ENCODE data around the gene DMAC1. TPM values are rescaled to one million over a fixed set of nuclear protein-coding genes. Genes with fewer than 3 reads are reported as not detected.

The DMAC1 gene
- total RNA-seq, 1 donor from 2014 or later = 73.8 TPM

- TF ChIP-seq, protein P1, sequence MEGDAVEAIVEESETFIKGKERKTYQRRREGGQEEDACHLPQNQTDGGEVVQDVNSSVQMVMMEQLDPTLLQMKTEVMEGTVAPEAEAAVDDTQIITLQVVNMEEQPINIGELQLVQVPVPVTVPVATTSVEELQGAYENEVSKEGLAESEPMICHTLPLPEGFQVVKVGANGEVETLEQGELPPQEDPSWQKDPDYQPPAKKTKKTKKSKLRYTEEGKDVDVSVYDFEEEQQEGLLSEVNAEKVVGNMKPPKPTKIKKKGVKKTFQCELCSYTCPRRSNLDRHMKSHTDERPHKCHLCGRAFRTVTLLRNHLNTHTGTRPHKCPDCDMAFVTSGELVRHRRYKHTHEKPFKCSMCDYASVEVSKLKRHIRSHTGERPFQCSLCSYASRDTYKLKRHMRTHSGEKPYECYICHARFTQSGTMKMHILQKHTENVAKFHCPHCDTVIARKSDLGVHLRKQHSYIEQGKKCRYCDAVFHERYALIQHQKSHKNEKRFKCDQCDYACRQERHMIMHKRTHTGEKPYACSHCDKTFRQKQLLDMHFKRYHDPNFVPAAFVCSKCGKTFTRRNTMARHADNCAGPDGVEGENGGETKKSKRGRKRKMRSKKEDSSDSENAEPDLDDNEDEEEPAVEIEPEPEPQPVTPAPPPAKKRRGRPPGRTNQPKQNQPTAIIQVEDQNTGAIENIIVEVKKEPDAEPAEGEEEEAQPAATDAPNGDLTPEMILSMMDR (IDR thresholded peaks at IDR 0.05; ENCODE audit: unreplicated experiment) = no peak
- no peaks in the 10 kb centered on the region for H3K36me3 Mint-ChIP-seq (ENCODE audit: insufficient read depth)
- H3K27me3 Mint-ChIP-seq = peaks cover 10% of the 10 kb centered on the region
- peaks cover 1% of the 10 kb centered on the region for H3K4me1 Mint-ChIP-seq (ENCODE audit: low read depth)
- H3K4me3 Mint-ChIP-seq (ENCODE audit: low read depth) = no peak overlapping the region
- H3K9me3 Mint-ChIP-seq (ENCODE audit: low read depth) = no peaks in the 10 kb centered on the region
- DNase-seq (ENCODE audit: low spot score, unreplicated experiment) = no peak
- H3K27ac Mint-ChIP-seq = no peak overlapping the region
These were observed 19.2 kb downstream of the DMAC1 start for GRCh38 chr9:7780261-7780988.

GRCh38 chr9:7778851-7779600 is 20.6 kb downstream of the DMAC1 start:
- TF ChIP-seq, protein P1 (IDR thresholded peaks at IDR 0.05; ENCODE audit: unreplicated experiment) = no peak
- Mint-ChIP-seq H3K36me3 (ENCODE audit: insufficient read depth) (no peaks in the 10 kb centered on the region), H3K27me3 (peaks cover 10% of the 10 kb centered on the region), H3K27ac (no peak overlapping the region), H3K9me3 (ENCODE audit: low read depth) (no peaks in the 10 kb centered on the region), H3K4me3 (ENCODE audit: low read depth) (no peak overlapping the region), H3K4me1 (ENCODE audit: low read depth) (peaks cover 1% of the 10 kb centered on the region)
- no peak for DNase-seq (ENCODE audit: low spot score, unreplicated experiment)

- TF ChIP-seq, protein P1 (IDR thresholded peaks at IDR 0.05; ENCODE audit: unreplicated experiment) = no peak
- DNase-seq (ENCODE audit: low spot score, unreplicated experiment) = no peak
- H3K27ac Mint-ChIP-seq = no peak overlapping the region
- no peak overlapping the region for H3K4me3 Mint-ChIP-seq (ENCODE audit: low read depth)
- H3K36me3 Mint-ChIP-seq (ENCODE audit: insufficient read depth) = no peaks in the 10 kb centered on the region
- no peaks in the 10 kb centered on the region for H3K9me3 Mint-ChIP-seq (ENCODE audit: low read depth)
- H3K4me1 Mint-ChIP-seq (ENCODE audit: low read depth) = peaks cover 1% of the 10 kb centered on the region
- peaks cover 10% of the 10 kb centered on the region for H3K27me3 Mint-ChIP-seq
These were observed 21.8 kb downstream of the DMAC1 start for GRCh38 chr9:7777771-7778170.

DNA sequence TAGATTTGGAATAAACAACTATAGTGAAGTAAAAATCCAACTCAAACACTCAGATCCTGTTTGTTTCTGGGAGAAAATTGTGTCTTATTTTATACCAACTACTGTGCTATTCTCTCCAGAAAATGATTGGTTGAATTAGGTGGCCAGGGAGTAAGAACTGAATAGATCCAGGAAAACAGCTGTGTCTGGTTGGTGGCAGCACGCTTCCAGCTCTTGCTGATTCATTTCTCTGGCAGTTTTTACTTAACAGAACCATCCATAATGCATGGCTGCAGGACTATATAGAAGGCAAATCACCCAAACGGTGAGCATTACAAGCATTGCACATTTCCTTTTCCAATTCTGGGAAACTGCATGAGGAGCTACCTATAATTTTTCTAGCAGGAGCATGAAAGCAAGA is 29.5 kb downstream of the DMAC1 start:
- H3K36me3 Mint-ChIP-seq (ENCODE audit: insufficient read depth) = no peaks in the 10 kb centered on the region
- H3K9me3 Mint-ChIP-seq (ENCODE audit: low read depth) = peaks cover 5% of the 10 kb centered on the region
- H3K4me3 Mint-ChIP-seq (ENCODE audit: low read depth) = no peak overlapping the region
- peaks cover 2% of the 10 kb centered on the region for H3K4me1 Mint-ChIP-seq (ENCODE audit: low read depth)
- H3K27ac Mint-ChIP-seq = no peak overlapping the region
- TF ChIP-seq, protein P1 (IDR thresholded peaks at IDR 0.05; ENCODE audit: unreplicated experiment) = no peak
- DNase-seq (ENCODE audit: low spot score, unreplicated experiment) = no peak
- H3K27me3 Mint-ChIP-seq = no peaks in the 10 kb centered on the region

- no peaks in the 10 kb centered on the region for H3K27me3 Mint-ChIP-seq
- no peak overlapping the region for H3K4me3 Mint-ChIP-seq (ENCODE audit: low read depth)
- peaks cover 10% of the 10 kb centered on the region for H3K9me3 Mint-ChIP-seq (ENCODE audit: low read depth)
- no peak for DNase-seq (ENCODE audit: low spot score, unreplicated experiment)
- no peaks in the 10 kb centered on the region for H3K36me3 Mint-ChIP-seq (ENCODE audit: insufficient read depth)
- TF ChIP-seq, protein P1 (IDR thresholded peaks at IDR 0.05; ENCODE audit: unreplicated experiment) = no peak
- H3K4me1 Mint-ChIP-seq (ENCODE audit: low read depth) = no peaks in the 10 kb centered on the region
- H3K27ac Mint-ChIP-seq = no peak overlapping the region
These were observed 37.0 kb downstream of the DMAC1 start for GRCh38 chr9:7762600-7762999.

Measured in progenitor cell of endocrine pancreas (in vitro differentiated cells).